ENCODE measurements around the gene CAMTA1.

CAMTA1 gene

DNA sequence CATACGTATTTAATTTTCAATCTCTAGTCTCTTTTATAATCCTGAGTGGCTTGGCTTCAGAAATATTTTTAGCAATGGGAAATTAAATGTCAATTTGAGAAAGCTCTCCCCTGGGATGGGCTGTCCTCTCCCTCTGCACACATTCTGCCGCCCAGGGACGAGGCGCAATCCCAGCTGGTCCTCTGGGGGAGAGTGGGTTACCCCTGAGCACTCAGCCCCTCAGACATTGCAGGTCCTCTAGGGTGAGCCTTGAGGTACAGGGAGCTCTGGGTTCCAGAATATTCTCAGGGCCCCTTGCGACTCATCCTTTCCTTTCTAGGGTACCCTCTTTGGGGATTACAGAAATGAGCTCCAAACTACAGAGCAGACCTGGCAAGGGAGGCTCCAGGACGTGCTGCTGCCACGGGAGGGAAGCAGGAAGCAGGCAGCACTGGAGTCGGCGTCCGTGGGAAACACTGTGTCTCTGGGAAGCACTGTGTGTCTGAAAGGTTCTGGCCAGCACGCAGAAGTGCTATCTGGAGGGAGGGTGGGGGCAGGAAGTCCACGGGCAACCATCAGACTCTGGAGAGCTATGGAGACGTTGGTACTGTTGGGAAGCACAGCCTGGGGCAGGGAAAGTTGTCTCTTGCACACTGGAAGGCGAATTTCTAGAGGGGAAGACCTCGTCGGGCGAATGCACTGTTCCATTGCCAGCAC lies 642.5 kb downstream of the CAMTA1 start:
- no peak for DNase-seq

DNA sequence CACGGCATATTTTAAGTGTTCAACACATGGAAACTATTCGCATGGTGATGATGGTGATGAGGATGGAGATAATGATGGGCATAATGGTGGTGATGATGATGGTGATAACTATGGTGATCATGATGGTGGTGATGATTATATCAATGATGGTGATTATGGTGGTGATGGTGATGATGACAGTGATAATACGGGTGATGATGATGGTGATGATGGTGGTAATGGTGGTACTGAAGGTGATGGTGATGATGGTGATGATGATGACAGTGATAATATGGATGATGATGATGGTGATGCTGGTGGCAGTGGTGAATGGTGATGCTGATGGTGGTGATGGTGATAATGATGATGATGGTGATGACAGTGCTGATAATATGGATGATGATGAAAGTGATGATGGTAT lies 644.0 kb downstream of the CAMTA1 start:
- no peak for DNase-seq

DNA sequence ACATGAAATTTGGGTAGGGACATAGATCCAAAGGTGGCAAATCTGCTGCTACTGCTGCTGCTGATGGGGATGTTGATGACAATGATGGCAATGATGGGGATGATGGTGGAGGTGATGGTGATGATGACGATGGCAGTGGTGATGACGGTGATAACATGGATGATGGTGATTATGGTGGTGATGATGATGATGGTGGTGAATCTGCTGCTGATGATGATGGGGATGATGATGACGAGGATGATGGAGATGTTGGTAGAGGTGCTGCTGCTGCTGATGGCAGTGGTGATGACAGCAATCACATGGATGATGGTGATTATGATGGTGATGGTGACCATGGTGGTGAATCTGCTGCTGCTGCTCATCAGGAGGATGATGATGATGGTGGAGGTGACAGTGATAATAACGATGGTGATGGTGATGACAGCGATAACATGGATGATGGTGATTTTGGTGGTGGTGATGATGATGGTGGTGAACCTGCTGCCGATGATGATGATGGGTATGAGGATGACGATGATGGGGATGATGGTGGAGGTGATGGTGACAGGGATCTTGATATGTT lies 644.9 kb downstream of the CAMTA1 start:
- no peak for DNase-seq

DNA sequence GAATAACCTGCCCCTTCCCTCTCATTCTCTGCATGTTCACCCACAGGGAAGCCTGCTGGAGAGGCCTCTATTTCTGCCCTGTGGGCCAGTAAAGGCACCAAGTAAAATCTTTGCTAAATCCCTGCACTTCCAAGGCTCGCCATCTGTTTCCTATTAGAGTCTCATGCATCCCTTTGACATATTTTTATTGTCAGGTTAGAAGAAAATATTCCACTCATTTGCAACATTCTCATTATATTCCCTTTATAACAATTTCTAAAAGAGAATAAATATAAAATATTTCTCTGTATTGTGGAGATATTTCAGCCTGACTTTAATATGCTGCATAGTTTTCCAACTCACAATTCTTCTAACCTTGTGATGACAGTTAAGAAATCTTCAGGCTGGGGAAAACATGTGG lies 645.4 kb downstream of the CAMTA1 start:
- DNase-seq = no peak

DNA sequence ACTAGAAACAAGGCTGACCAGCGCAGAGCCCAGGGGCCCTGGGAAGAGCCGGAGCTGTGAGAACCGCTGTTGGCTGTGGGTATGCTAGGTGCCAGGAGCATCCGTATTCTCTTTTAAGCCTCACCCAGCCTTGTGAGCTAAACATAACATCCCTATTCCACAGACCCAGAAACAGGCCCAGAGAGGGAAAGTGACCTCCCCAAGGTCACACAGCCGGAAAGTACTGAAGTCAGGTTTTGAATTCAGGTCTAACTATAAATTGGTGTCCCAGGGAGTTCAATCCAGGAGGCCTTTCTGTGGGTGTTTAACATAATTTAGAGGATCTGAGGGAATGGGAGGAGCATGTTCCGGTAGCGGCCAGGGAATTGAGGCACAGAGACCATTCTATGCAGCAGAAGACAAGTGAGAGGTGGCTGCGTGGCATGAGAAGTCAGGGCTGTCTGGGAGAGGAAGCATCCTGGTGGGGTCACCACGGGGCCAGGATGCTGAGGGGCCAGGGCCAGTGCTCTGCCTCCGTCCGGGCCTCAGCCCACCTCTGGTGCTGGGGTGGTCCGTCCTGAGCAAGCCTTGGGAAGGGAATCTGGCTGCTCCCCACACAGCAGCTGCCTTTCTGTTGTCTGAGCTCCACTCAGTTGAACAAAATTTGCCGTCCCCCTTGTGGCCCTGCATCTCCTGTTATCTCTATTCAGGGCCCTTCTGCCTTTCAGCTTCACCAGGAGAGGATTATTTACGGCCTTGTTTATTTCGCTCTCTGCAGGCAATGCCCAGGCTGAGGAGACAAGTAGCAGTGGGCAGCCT lies 647.0 kb downstream of the CAMTA1 start:
- no peak for DNase-seq

DNA sequence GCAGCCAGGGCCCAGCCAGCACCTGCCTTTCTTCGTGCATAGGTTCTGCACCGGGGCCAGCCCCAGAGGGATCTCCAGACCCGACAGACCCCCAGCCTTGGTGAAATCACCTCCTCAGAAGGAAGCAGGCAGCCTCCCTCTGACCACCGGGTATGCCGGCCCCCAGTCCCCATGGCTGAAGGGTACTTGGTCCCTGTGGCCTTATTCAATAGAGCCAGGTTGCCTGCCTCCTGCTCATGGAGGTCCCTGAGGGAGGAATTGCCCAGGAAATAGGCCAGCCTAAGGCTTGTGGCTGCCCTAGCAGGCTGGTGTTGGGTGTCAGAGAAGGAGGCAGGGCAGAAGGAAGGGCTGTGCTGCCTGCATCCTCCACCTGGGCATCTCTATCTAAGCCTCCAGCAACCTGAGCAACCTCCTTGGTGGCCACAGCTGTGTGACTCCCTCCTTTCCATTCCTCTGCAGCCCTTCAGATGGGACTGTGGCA lies 647.7 kb downstream of the CAMTA1 start:
- DNase-seq = no peak

DNA sequence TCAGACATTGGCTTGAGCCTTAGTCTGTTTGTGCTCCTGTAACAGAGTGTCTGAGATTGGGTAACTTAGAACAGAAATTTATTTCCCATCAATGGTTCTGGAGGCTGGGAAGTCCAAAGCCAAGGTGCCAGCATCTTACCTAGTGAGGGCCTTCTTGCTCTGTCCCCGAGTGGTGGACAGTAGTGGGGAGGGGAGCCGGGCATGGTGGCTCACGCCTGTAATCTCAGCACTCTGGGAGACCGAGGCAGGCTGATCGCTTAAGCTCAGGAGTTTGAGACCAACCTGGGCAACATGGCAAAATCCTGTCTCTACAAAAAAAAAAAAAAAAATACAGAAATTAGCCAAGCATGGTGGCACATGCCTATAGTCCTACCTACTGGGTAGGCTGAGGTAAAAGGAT lies 649.3 kb downstream of the CAMTA1 start:
- DNase-seq = no peak

DNA sequence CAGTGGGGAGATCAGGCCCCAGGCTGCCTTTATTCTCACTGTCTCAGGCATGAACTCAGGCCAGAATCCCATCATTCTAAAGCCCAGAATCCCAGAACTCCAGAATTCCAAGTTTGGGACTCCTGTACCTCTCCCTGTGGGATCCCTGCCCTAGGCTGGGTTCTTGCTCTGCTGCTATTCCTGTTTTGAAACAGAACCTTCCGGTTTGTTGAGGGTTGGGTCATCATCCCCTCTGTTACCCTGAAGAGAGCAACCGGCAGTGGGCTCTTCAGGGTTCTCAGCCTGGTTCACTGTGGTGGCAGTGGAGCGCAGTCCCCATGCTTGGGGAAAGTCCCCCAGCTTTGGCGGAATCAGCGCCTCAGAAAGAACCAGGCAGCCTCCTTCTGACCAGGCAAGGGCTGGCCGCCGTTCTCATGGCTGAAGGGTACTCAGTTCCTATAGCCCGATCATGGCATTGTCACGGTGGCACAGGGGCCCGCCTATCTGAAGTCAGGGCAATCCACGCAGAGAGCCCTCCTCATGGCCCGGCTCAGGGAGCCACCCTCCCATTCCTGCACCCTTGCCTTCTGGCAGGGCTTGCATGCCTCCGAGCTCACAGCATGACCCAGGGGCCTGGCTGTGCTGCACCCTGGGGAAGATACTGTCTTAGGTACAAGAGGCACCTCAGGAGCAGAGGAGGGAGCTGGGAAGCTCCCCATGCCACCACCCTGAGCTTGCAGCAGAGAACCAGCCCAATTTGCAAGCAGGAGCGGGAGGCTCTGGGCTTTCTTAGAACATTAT lies 650.2 kb downstream of the CAMTA1 start:
- no peak for DNase-seq

DNA sequence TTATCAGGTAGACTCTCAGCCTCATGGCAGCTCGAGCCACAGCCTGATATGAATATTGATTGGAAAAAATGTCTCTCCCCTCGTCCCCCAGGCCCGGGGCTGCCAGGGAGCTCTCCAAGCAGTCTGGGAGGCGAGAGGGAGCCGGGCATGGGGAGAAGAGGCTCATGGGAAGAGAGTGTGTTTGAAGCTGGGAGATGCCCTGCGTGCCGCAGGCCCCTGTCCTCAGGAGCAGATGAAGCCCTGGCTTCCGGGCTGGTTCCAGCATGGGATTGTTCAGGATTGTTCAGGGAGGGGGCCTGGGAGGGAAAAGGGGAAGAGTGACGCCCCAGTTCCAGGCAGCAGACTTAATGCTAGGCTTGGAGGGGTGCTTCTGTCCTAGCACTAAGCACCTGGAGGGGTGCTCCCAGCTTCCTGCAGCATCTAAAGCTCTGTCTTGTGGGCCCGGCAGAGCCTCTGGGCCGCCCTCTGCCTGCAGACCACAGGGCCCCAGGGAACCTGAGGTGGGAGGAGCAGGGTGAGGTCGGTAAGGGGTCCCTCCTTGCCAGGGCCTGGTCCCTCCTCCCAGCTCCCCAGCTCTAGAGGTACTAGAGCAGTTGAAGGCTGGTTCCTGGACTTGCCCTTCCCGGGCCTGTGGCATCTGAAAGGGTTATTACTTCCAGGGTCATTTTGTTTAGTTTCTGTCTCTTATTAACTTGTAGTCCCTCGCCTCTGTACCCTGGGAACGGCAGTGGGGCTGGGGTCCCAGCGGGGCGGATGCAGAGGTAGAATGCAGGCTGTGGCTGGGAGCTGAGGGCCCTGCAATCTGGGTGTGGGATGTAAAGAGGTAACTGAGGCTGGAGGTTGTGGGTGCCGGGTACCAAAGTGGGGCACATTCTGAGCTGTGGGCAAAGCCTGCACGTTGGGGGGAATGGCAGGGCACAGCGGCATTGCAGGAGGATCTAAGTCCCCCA lies 651.1 kb downstream of the CAMTA1 start:
- DNase-seq = no peak

DNA sequence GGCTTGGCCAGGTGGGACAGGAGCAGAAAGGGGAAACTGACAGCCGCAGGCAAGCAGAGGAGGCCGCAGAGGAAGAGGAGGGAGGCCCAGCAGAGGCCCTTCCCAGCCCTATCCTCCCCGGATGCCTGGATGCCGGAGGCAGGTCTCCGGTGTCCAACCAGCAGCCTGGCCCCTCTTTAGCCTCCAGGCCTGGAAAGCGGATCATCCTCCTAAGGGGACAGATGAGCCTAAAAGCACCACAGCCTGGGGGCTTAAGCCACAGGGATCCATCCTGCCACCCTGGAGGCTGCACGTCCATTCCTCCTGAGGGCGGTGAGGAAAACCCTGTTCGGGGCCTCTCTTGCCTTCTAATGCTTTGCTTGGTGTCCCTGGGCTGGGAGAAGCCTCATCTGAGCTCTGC lies 651.8 kb downstream of the CAMTA1 start:
- DNase-seq = no peak

DNA sequence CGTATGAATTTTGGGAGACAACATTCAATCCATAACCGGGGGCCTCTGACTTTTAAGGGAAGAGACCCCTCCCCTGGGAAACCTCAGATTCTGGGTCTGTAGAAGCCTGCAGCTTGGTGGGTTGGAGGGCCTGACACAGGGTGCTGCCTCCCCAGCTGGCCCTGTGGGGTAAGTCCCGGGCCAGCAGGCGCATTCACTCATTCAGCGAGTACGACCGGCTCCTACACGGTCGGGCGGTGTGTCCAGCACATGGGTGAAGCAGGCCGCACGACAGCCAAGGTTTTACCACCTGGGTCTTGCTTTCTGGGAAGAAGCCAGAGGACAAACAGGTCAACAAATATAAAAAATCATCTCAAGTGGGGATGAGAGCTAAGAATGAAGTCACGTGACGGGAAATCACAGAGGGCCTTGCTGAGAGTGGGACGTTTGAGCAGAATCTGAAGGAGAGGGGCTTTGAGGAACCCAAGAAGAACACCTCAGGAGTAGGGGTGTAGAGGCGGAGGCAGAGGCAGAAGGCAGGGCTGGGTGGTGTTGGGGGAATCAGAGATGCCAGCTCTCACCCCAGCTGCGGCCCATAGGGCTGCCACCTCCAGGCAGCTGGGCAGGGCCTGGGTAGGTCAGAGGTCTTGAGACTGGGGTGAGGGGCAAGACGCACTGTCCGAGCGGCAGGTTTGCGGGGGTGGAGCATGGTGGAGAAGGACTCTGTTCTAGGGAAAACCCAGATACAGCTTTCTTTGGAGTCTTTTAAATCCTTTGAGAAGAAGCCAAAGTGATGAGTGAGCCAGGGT lies 652.5 kb downstream of the CAMTA1 start:
- no peak for DNase-seq

DNA sequence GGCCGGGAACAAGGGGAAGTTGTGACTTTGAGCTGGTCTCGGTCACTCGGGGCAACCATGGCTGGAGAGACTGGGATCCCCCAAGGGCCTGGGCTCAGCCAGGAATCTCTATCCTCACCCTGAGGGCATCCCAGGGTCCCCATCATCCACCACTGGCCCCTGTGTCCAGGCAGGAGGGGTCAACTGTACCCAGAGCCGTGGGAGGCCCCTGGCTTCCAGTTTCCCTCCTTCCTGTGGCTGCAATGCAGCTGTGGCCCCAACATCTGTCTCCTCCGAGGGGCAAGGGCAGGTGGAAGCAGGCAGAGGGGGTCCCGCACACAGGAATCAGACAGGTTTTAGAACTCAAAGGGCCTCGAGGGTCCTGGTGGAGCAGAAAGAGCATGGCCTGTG lies 653.1 kb downstream of the CAMTA1 start:
- DNase-seq = no peak

DNA sequence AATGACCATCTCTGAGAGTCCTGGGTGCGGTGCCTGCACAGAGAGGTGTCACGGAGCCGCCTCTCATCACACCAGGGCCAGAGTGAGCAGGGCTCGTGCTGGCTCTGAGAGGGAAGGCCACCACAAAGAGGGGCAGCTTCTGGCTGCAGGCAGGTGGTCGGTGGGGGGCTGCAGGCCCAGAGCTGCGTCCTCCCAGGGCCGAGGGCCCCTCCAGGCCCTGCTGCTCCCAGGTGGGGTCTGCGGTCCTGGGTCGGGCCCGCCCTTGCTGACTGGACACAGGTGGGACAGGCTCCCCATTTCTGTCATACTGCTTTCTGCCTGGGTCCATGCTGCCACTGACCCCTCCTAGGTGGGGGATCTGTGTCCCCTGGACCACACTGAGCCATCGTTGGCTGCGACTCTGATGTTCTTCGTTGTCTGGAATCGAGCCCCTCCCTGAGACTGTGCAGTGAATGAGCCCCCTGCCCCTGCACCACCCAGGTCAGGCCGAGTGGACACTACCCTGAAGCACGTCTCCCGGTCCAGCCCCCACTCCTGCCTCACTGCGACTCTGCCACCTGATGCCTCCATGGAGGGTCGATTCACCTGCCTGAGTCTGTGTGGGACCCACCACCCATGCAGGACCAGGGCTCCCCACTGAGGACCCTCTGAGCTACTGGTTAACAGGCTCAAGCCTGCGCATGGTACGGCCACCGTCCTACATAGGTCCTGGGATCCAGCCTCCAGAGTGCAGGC lies 653.8 kb downstream of the CAMTA1 start:
- no peak for DNase-seq

DNA sequence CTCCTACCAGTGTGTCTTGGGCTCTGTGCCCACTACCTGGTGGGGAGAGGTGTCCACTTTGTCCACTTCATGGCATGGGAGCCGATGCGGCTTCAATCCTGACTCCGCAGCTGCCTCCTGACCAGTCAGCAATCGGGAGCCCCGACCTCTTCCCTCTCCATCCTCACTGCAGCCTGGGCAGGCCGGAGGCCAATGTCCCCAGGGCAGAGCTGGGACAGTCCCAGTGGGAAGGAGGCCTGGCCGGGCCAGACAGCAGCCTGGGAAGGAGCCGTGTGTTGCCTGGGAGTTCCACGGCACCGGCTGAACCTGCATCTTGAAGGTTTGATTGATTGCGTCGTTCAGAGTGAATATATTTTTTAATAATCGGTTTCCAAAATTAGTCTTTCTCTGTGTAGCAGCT lies 654.9 kb downstream of the CAMTA1 start:
- no peak for DNase-seq

DNA sequence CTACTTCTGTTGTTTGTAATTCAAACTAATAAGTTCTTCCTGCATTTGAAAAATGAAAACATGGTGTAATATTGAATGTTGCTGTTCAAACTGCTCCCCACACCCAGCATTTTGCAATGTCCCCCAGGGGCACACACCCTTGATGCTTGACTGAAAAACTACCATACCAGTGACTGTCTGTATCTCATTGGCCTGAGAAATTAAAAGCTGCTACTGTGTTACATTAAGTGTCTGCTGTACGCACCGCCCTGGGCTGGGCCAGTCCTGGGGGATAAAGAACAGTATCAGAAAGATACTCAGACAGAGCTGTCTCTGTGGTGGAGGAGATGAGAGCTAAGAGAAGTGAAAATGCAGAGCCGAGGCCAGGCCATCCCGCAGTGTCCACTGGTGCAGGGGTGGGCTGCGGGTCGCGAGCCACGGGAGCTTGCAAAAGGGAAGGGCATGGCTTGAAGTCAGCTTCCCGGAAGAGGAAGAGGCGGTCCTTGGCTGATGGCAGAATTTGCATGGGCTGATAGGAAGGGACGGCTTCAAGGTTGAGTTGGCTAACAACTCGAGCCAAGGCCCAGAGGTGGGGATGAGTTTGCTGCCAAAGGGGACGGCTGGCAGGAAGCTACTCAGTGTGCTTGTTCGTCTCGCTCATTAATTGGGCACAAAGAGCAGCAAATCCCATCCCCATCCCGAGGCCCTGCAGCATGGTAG lies 656.0 kb downstream of the CAMTA1 start:
- no peak for DNase-seq

DNA sequence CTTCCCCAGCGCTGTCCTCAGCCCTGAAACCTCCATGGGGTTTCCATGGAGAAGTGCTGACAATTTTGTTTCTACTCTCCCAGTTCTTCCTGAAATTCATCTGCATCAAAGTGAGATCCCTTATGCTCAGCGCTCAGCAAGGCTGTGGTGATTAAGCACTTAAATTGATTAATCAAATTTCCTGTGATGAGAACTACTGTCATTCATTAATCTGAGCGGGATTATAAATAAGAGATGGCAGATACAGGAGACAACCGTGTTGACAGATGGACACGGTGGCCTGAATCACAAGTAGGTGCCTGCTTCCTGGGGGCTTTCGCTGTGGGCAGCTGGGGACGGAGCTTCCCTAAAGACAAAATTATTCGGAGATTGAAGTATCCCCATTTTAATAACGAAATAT lies 656.8 kb downstream of the CAMTA1 start:
- no peak for DNase-seq

DNA sequence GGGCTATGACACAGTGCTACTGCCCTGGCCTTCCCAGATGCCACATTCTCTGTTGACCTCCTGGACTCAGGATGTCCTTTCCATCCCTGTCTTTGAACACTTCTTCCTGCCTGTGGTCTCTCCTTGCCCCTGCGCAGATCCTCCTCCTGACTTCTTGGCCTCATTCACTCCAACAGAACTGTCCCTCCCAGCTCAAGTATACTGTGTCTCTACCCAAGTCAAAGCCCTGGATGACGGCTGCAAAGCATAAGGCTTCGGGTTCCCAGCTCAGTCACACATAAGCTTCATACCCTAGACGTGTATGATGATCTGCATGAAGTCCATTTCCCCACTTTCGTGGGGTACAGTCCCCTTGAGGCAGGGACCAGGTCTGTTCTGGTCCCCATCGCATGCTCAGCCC lies 657.7 kb downstream of the CAMTA1 start:
- DNase-seq = no peak

DNA sequence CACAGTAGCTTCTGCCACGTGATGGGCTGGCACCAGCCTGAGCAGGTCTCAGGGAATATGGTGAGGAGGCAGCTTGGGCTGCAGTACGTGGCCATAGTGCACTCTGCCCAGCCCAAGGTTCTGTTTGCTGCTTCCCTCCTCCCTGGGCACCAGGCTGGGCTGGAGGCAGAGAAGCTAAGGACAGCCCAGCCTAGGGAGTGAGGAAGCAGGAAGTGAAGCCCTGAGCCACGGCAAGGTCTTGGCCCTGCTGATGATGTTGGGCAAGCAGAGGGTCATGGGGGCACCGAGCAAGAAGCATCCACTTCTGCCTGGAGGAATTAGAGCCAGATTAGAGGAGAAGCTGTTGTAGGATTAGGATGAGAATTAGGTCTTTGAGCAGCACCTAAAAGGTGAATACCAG lies 659.1 kb downstream of the CAMTA1 start:
- DNase-seq = no peak

DNA sequence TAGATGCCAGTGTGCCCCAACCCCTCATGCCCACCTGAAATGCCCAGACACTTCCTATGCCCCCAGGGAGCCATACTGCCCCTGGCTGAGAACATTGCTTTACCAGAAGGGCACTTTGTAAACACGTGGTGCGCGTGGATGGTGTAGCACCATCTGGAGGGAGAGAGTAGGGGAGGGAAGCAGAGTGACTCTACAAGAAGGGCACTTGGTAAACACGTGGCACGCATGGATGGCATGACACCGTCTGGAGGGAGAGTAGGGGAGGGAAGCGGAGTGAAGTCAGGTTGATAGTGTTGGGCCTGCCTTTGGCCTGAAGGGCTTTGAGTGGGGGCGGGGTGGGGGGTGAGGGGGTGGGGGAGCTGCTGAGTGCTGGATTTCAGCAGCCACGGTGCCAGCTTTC lies 661.8 kb downstream of the CAMTA1 start:
- no peak for DNase-seq

DNA sequence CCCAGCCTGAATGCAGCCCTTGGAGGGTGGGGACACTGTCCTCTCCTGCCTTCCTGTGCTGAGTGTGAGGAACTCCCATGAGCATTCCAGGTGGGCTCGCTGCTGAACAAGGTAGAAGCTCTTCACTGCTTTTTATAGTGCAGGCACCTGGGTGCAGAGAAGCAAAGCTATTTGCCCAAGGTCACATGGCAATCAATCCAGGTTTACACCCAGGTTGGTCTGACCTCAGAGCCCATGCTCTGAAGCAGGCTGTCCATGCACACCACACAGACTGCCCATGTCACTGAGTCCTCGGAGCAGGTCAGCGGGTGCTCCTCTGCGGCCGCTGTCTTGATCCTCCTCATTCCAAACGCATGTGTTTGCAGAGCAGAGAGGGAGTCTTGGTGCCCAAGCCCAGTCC lies 662.5 kb downstream of the CAMTA1 start:
- DNase-seq = no peak

Measured in GDM1 (cell line).